Measurements from ENCODE around the gene MTCH1. TPM values are rescaled to one million over a fixed set of nuclear protein-coding genes. Genes with fewer than 3 reads are reported as not detected.

Gene MTCH1
- total and polyA plus RNA-seq, 9 of the 15 experiments (the other 6 are each of a cell fraction or from before 2014, with no cell fraction given) = 7.9 to 161 (median 118) TPM

GRCh38 chr6:37008484-37009465, 22.8 kb upstream of the MTCH1 start:
- H3K79me2 ChIP-seq (ENCODE audit: control insufficient read depth, insufficient read depth, low read length) = no peaks in the 10 kb centered on the region
- no peak overlapping the region for H3K4me3 ChIP-seq
- CTCF ChIA-PET (ENCODE audit: low intra/inter-chr PET ratio) = interaction anchor here (0.6 to 1.3 kb wide), 2 partner anchors 10 to 201 kb away, joined by 3 to 6 read pairs; no protein-coding TSS in a partner anchor
- DNase-seq (ENCODE audit: extremely low read depth in 1 of 4, low spot score in 3 of 4) (no peak), ATAC-seq (no peak), FAIRE-seq (no peak)
- peak overlapping the region in 1 of 2 experiments; percentile 49; a peak in 1 of 4 replicates for H3K9ac ChIP-seq (ENCODE audit: insufficient read depth in 1 of 2, low read depth in 2 of 2, low read length in 2 of 2)
- H3K36me3 ChIP-seq (ENCODE audit: control insufficient read depth, insufficient read depth, low read length) = no peaks in the 10 kb centered on the region
- no TSS peak for BruUV-seq (replicated peaks)
- H3K4me1 ChIP-seq (replicated peaks in 1 of 2; ENCODE audit: control insufficient read depth in 2 of 2, insufficient read depth in 2 of 2, low read length in 2 of 2) = peaks cover 2 to 19% of the 10 kb centered on the region in 2 experiments; a peak in 4 of 5 replicates
- no peak overlapping the region for H3K27ac ChIP-seq (ENCODE audit: extremely low read depth, low read depth, low read length)
- peaks cover 3% of the 10 kb centered on the region; the same call in 1 of the 2 replicates for H4K20me1 ChIP-seq (replicated peaks; ENCODE audit: control insufficient read depth, insufficient read depth, low read length)
- no peak overlapping the region for H3K4me2 ChIP-seq (ENCODE audit: insufficient read depth, low read length)
- no peak overlapping the region for H2AFZ ChIP-seq (ENCODE audit: low read depth, low read length)
- H3K27me3 ChIP-seq (ENCODE audit: control insufficient read depth in 2 of 2, insufficient read depth in 2 of 2, low read length in 2 of 2) = peaks cover 13 to 50% of the 10 kb centered on the region in 2 experiments; a peak in 4 of 5 replicates
- intact Hi-C loops (cut with micrococcal nuclease) = loop anchor here (10.0 kb wide), 1 partner anchor 394 kb away; no protein-coding TSS in a partner anchor
- H3K9me1 ChIP-seq (ENCODE audit: control insufficient read depth, insufficient read depth, low read length) = no peaks in the 10 kb centered on the region
- WGBS (ENCODE audit: insufficient coverage, low coverage, missing lambda C conversion rate) = 30% methylated on average over 15 of the region's 15 CpGs
- no peaks in the 10 kb centered on the region for H3K9me3 ChIP-seq (replicated peaks; ENCODE audit: control insufficient read depth, insufficient read depth, low read depth, low read length)
- POLR2A ChIA-PET = interaction anchor here (0.7 kb wide), 1 partner anchor 17 kb away, joined by 3 read pairs; no protein-coding TSS in a partner anchor
- in situ Hi-C loops (cut with MboI) = loop anchor here (25.0 kb wide), 1 partner anchor 1479 kb away; no protein-coding TSS in a partner anchor
- no peak for TF ChIP-seq ZBTB8A (IDR thresholded peaks at IDR 0.05; ENCODE audit: partially characterized antibody)
- TF ChIP-seq MECOM (CRISPR knock-in tag; IDR thresholded peaks at IDR 0.05) = no peak
- no peak for TF ChIP-seq PCBP2 (IDR thresholded peaks at IDR 0.05; ENCODE audit: low read depth, low read length, poor library complexity, severe bottlenecking)
- TF ChIP-seq IFI16 (CRISPR knock-in tag; IDR thresholded peaks at IDR 0.05) = no peak
- no peak for TF ChIP-seq TFAP4 (CRISPR knock-in tag; IDR thresholded peaks at IDR 0.05; ENCODE audit: borderline replicate concordance)
- TF ChIP-seq ZNF449 (CRISPR knock-in tag; IDR thresholded peaks at IDR 0.05) = no peak
- no peak for TF ChIP-seq GATAD2B (IDR thresholded peaks at IDR 0.05; ENCODE audit: borderline replicate concordance)
- no peak for TF ChIP-seq BRF2 (IDR thresholded peaks at IDR 0.05; ENCODE audit: borderline replicate concordance, insufficient read depth, insufficient read length)
- no peak for TF ChIP-seq HMGN3 (IDR thresholded peaks at IDR 0.05; ENCODE audit: borderline replicate concordance, extremely low read depth, insufficient read length, low read depth, low read length)
- TF ChIP-seq FIP1L1 (IDR thresholded peaks at IDR 0.05; ENCODE audit: low read depth, low read length, poor library complexity, severe bottlenecking) = no peak
- TF ChIP-seq EP300 (IDR thresholded peaks at IDR 0.05; ENCODE audit: low read length) = no peak
- TF ChIP-seq PCBP1 (IDR thresholded peaks at IDR 0.05; ENCODE audit: low read depth, low read length, poor library complexity, severe bottlenecking) = no peak
- TF ChIP-seq POLR2B (IDR thresholded peaks at IDR 0.05; ENCODE audit: low read depth, partially characterized antibody) = no peak
- no peak for TF ChIP-seq E2F3 (CRISPR knock-in tag; IDR thresholded peaks at IDR 0.05)
- no peak for TF ChIP-seq C11orf30 (IDR thresholded peaks at IDR 0.05; ENCODE audit: low read depth)
- TF ChIP-seq ZNF140 (CRISPR knock-in tag; IDR thresholded peaks at IDR 0.05) = no peak
